Renal pelvis (tissue), 4 donors: Measurements from ENCODE around the gene SPDYE6. TPM values are rescaled to one million over a fixed set of nuclear protein-coding genes. Genes with fewer than 3 reads are reported as not detected.
A peak's percentile ranks its signal among the peaks of the same experiment; 100 is the strongest.
"Not testable (repeated sequence)": the region's sequence is repeated elsewhere in the genome, so short reads cannot be mapped to it uniquely, and the experiment has no call there.

Experiments
- DNase-seq: peaks from one replicate; pipeline ENCODE4 v3.0.0-alpha.2; 2013
- polyA plus RNA-seq, 3 donors: library from polyadenylated mRNA; unstranded; fragments of 120-200 nt; gene quantifications; one replicate each; pipeline ENCODE4 v1.2.1, GENCODE V29; 2013; ENCODE audit not compliant: insufficient read length in 3 of 3

The SPDYE6 gene
- polyA plus RNA-seq, 3 donors: 1.7 to 13.9 (median 2.4) TPM

DNA sequence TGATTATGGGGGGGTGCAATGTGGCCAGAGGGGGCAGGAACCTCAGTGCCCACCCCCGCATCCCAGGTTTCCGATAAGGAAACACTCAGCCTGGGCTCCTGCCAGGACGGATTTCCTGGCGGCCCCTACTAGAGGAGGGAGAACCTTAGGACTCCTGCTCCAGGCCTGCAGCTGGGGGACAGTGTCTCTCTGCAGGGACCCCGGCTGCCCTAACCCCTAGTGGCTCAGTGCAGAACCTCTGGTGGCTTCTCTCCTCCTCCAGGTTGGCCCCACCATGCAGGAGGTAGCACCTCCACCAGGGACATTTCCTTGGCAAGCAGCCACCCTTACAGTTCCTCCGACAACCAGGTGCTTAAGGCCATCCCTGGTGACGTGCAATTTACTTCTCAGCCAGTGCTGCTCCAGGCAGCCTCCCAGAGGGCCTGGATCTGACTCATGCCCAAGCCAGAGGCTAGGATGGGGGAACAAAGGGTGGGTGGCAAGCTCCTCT lies 37.7 kb downstream of the SPDYE6 start:
- DNase-seq: no peak

DNA sequence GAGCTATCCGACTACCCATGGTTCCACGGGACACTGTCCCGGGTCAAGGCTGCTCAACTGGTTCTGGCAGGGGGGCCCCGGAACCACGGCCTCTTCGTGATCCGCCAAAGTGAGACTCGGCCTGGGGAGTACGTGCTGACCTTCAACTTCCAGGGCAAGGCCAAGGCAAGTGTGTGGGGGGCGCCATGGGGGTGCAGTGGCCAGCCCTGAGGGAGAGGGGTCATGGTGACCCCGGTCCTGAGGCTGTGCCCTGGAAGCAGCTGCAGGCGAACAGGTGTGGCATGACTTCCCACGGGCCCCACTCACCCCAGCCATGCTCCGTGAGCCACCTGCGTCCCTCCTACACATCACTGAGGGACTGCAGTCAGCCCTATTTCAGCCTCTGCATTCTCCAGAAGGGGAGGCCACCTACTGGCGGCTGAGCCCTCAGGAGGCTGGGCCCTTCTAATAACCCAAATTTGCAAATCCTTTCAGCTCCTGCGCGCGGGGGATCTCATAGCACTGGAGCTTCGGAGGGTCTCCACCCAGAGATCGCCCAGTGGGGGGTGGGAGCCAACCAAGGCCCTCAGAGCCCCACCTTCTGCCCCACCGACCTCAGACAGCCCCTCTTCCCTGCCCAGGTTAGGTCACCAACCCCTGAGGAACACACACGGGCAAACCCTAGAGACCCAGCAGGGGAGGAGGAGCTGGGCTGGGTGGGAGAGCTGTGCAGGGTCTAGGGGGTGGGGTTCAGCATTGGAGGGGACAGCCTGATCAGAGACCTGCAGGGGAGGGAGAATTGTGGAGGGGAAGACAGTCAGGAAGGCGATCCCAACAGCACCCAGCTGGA lies 38.8 kb downstream of the SPDYE6 start:
- DNase-seq: no peak

GRCh38 chr7:102313997-102314780 lies 42.1 kb downstream of the SPDYE6 start:
- no peak for DNase-seq

GRCh38 chr7:102312317-102312716 lies 43.9 kb downstream of the SPDYE6 start:
- DNase-seq: no peak

DNA sequence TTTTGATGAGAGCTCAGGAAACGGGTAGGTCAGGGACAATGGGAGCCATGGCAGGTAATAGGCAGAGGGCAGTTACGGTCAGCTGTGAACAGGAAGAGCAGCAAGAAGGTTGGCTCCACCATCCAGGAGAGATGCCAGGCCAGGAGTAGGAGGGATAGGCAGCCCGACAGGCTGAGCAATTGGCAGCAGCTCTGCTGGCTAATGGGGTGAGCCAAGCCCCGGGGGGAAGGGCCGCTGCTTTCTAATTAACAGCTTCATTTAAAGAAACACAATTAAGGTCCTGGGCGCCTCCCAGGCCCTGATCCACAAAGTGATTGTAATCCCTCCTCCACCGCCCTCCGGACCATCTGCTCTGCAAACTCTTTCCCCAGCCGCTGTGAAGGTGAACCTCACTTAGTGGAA lies 45.8 kb downstream of the SPDYE6 start:
- no peak for DNase-seq

- peak; percentile 70 for DNase-seq
Observed at GRCh38 chr7:102306916-102307677, 49.1 kb downstream of the SPDYE6 start.

DNA sequence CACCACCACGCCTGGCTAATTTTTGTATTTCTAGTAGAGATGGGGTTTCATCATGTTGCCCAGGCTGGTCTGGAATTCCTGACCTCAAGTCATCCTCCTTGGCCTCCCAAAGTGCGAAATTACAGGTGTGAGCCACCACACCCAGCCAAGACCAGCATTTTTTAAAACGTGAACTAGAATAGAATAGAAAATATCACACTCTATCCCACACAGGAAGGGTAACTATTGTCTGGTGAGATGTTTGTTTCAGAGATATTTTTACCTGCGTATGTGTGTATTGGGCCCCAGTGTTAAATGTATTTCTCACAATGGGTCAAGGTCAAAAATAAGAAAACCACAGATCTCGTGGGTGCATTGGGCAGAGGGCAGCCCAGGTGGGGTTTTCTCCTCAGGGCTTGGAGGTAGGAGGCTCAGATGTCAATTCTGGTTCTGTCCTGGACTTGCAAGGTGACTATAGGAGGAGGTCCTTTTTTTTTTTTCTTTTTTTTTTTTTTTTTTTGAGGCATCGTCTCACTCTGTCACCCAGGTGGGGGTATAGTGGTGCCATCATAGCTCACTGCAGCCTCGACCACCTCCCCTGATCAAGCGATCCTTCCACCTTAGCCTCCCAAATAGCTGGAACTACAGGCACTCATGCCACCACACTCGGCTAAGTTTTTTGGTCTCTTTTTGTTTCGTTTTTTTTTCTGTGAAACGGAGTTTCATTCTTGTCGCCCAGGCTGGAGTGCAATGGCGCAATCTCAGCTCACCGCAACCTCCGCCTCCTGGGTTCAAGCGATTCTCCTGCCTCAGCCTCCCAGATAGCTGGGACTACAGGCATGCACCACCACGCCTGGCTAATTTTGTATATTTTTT lies 50.6 kb downstream of the SPDYE6 start:
- DNase-seq: no peak

GRCh38 chr7:102304668-102305067 lies 51.6 kb downstream of the SPDYE6 start:
- no peak for DNase-seq

DNA sequence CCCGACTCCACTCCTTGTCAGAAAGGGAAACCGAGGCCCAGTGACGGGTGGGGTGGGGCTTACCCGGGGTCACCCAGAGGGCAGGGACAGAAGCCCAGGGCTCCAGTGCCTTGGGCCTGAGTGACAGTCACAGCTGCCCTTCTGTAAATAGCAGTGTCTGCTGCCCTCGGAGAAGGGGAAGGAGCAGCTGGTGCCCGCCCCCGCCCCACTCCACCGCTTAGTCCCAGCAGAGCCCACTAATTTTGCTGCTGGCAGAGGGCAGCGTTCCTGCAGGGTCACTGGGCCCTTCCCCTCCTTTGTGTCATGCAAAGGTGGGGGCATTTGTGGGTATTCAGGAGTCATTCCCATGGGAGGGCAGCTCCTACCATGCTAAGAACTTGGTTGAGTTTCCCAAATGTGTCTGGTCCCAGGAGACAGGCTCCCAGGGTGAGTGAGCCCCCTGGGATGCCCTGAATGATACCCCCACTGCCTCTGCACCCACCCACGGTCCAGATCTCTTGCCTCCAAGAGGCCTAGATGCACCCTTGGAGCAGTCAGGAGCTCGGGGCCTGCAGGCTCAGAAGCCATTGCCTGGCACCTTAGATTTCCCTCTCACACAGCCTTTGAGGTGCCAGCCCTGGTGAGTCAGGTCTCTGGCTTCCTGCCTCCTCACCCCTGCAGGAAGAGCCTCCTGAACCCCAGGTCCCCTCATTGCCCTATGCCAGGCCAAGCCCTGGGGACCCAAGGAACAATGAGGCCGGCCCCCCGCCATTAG lies 52.4 kb downstream of the SPDYE6 start:
- DNase-seq: no peak

DNA sequence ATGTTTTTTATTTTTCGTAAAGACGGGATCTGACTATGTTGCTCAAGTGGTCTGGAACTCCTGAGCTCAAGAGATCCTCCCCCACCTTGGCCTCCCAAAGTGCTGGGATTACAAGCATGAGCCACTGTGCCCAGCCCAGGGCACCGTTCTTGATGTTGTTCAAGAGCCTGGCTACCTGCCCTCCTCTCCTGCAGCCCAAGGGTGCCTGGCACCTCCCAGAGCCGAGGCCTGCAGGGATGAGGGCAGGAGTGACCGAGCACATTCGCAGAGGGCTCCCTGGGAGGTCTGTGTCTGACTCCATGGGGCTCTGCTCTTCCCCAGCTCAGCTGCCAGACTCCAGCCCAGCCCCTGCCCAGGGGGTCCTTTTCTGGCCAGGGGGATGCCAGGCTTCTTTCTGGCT lies 54.2 kb downstream of the SPDYE6 start:
- no peak for DNase-seq

GRCh38 chr7:102301367-102301766 lies 54.9 kb downstream of the SPDYE6 start:
- not testable (repeated sequence) for DNase-seq

DNA sequence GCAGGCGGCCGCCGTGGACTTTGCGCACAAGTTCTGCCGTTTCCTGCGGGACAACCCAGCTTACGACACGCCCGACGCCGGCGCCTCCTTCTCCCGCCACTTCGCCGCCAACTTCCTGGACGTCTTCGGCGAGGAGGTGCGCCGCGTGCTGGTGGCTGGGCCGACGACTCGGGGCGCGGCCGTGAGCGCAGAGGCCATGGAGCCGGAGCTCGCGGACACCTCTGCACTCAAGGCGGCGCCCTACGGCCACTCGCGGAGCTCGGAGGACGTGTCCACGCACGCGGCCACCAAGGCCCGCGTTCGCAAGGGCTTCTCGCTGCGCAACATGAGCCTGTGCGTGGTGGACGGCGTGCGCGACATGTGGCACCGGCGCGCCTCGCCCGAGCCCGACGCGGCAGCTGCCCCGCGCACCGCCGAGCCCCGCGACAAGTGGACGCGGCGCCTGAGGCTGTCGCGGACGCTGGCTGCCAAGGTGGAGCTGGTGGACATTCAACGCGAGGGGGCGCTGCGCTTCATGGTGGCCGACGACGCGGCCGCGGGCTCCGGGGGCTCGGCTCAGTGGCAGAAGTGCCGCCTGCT lies 55.5 kb downstream of the SPDYE6 start:
- no peak for DNase-seq

- DNase-seq: no peak
Observed at GRCh38 chr7:102297487-102298218, 58.6 kb downstream of the SPDYE6 start.

- DNase-seq: no peak
Observed at GRCh38 chr7:102296514-102296913, 59.7 kb downstream of the SPDYE6 start.

- no peak for DNase-seq
Observed at GRCh38 chr7:102296179-102296438, 60.1 kb downstream of the SPDYE6 start.
